HepG2 (cell line): ENCODE results near the gene VAMP2. TPM values are rescaled to one million over a fixed set of nuclear protein-coding genes. Genes with fewer than 3 reads are reported as not detected.
A peak's percentile ranks its signal among the peaks of the same experiment; 100 is the strongest.

Experiments
- AFF4 ChIP-seq: sonication (generic); formaldehyde crosslinking; IDR thresholded peaks from 2 replicates; pipeline ENCODE4 v1.4.0; 2020; ENCODE audit warnings: missing genetic modification reagents
- ATAD3A ChIP-seq: sonication (generic); formaldehyde crosslinking; IDR thresholded peaks from 2 replicates; pipeline ENCODE4 v1.4.0; 2020; ENCODE audit warnings: missing genetic modification reagents
- EZH2 ChIP-seq: conservative IDR thresholded peaks from 2 replicates; pipeline ENCODE4 v1.6.1; 2012; ENCODE audit warnings: mild to moderate bottlenecking, low read depth, low read length, moderate library complexity
- FIP1L1 ChIP-seq: fragments of 200-400 bp; formaldehyde crosslinking; IDR thresholded peaks from 2 replicates; pipeline ENCODE4 v1.6.1; 2018; ENCODE audit warnings: low read depth, mild to moderate bottlenecking, low read length, moderate library complexity, borderline replicate concordance; ENCODE audit not compliant: insufficient read depth
- HNRNPUL1 ChIP-seq: fragments of 200-400 bp; formaldehyde crosslinking; IDR thresholded peaks from 2 replicates; pipeline ENCODE4 v1.6.1; 2017; ENCODE audit warnings: low read depth, mild to moderate bottlenecking, low read length, moderate library complexity
- KMT2A ChIP-seq: sonication (generic); formaldehyde crosslinking; IDR thresholded peaks from 2 replicates; pipeline ENCODE4 v1.4.0; 2020; ENCODE audit warnings: missing genetic modification reagents
- MBD4 ChIP-seq: IDR thresholded peaks from 2 replicates; pipeline ENCODE4 v1.6.1; 2012; ENCODE audit warnings: low read length, inconsistent platforms, borderline replicate concordance
- MIER2 ChIP-seq: IDR thresholded peaks from 2 replicates; pipeline ENCODE4 v1.6.1; 2016; ENCODE audit warnings: missing biosample characterization, missing genetic modification reagents
- MLX ChIP-seq: IDR thresholded peaks from 2 replicates; pipeline ENCODE4 v1.6.1; 2016
- NFYC ChIP-seq: IDR thresholded peaks from 2 replicates; pipeline ENCODE4 v1.6.1; 2016; ENCODE audit warnings: missing genetic modification reagents, missing compliant biosample characterization
- PAF1 ChIP-seq: IDR thresholded peaks from 2 replicates; pipeline ENCODE4 v1.6.1; 2016; ENCODE audit warnings: missing genetic modification reagents, missing compliant biosample characterization
- PREB ChIP-seq: sonication (generic); formaldehyde crosslinking; IDR thresholded peaks from 2 replicates; pipeline ENCODE4 v1.4.0; 2020; ENCODE audit warnings: missing genetic modification reagents
- SP2 ChIP-seq: sonication (generic); formaldehyde crosslinking; IDR thresholded peaks from 2 replicates; pipeline ENCODE4 v1.5.1; 2020; ENCODE audit warnings: mild to moderate bottlenecking, missing genetic modification reagents
- SUZ12 ChIP-seq: fragments of 150-350 bp; IDR thresholded peaks from 2 replicates; pipeline ENCODE4 v1.6.1; 2014; ENCODE audit warnings: low read depth, low read length
- TGIF2 ChIP-seq: IDR thresholded peaks from 2 replicates; pipeline ENCODE4 v1.6.1; 2016; ENCODE audit warnings: control low read depth, missing compliant biosample characterization
- U2AF2 ChIP-seq: fragments of 200-400 bp; formaldehyde crosslinking; IDR thresholded peaks from 2 replicates; pipeline ENCODE4 v1.6.1; 2017; ENCODE audit warnings: low read depth, mild to moderate bottlenecking, low read length
- YY1 ChIP-seq: IDR thresholded peaks from 2 replicates; pipeline ENCODE4 v1.6.1; 2011; ENCODE audit warnings: low read length, low read depth, moderate library complexity, mild to moderate bottlenecking; ENCODE audit not compliant: insufficient read depth, insufficient replicate concordance
- ZBTB3 ChIP-seq: sonication (generic); formaldehyde crosslinking; IDR thresholded peaks from 2 replicates; pipeline ENCODE4 v1.4.0; 2020; ENCODE audit warnings: low read depth, mild to moderate bottlenecking, moderate library complexity, missing genetic modification reagents, borderline replicate concordance
- ZFP36 ChIP-seq: fragments of 150-350 bp; IDR thresholded peaks from 2 replicates; pipeline ENCODE4 v1.6.1; 2018; ENCODE audit warnings: borderline replicate concordance, low read length, low read depth; ENCODE audit not compliant: partially characterized antibody
- ZFY ChIP-seq: sonication (generic); formaldehyde crosslinking; IDR thresholded peaks from 2 replicates; pipeline ENCODE4 v1.4.0; 2020; ENCODE audit warnings: missing genetic modification reagents
- ZFYVE20 ChIP-seq: sonication (generic); formaldehyde crosslinking; IDR thresholded peaks from 2 replicates; pipeline ENCODE4 v1.8.0; 2023; ENCODE audit warnings: low read depth, mild to moderate bottlenecking, moderate library complexity, missing genetic modification reagents, borderline replicate concordance
- ZMYM2 ChIP-seq: sonication (generic); formaldehyde crosslinking; IDR thresholded peaks from 2 replicates; pipeline ENCODE4 v1.8.0; 2022; ENCODE audit warnings: mild to moderate bottlenecking, missing genetic modification reagents
- ZNF224 ChIP-seq: sonication (generic); formaldehyde crosslinking; IDR thresholded peaks from 2 replicates; pipeline ENCODE4 v1.5.0; 2020; ENCODE audit warnings: mild to moderate bottlenecking, missing genetic modification reagents
- ZNF263 ChIP-seq: sonication (generic); formaldehyde crosslinking; IDR thresholded peaks from 2 replicates; pipeline ENCODE4 v1.4.0; 2020; ENCODE audit warnings: missing genetic modification reagents
- ZNF512 ChIP-seq: sonication (generic); formaldehyde crosslinking; IDR thresholded peaks from 2 replicates; pipeline ENCODE4 v1.4.0; 2020; ENCODE audit warnings: mild to moderate bottlenecking, missing genetic modification reagents
- polyA plus RNA-seq, 8 experiments: library from polyadenylated mRNA; depleted of rRNA in 3 of 8; stranded (reverse) in 7 of 8; unstranded in 1 of 8; fragments of >200 nt; fragmentation: Illumina TruSeq in 4 of 8; extraction: Trizol in 4 of 8; gene quantifications; 2 replicates each; pipeline versions ENCODE4 v1.2.1 to v1.2.3, GENCODE V29; 2011 to 2016; ENCODE audit warnings: low read depth in 4 of 8, missing spikeins in 1 of 8, mixed read lengths in 1 of 8; ENCODE audit not compliant: insufficient read depth in 1 of 8
- total RNA-seq, 5 experiments: library from RNA; depleted of rRNA; stranded (reverse); fragments of >200 nt; fragmentation: Illumina TruSeq; extraction: Trizol; gene quantifications; 2 replicates each; pipeline ENCODE4 v1.2.3, GENCODE V29; 2016; ENCODE audit warnings: low read depth in 1 of 5

Gene VAMP2
- total and polyA plus RNA-seq, 2 of the 13 experiments (the other 11 are each of a cell fraction or from before 2014, with no cell fraction given) = 3.9 to 17.2 TPM

- no peak for TF ChIP-seq FIP1L1
- no peak for TF ChIP-seq ZNF263
- no peak for TF ChIP-seq ZNF512
- TF ChIP-seq MLX (CRISPR knock-in tag) = no peak
- TF ChIP-seq ZMYM2 = no peak
- TF ChIP-seq ZFY = peak; percentile 42; the same call in 1 of the 2 replicates
- no peak for TF ChIP-seq NFYC (CRISPR knock-in tag)
- TF ChIP-seq ZFYVE20 (CRISPR knock-in tag) = no peak
- no peak for TF ChIP-seq ZFP36
- no peak for TF ChIP-seq U2AF2
- TF ChIP-seq SP2 (CRISPR knock-in tag) = no peak
- peak; percentile 38; the same call in 1 of the 2 replicates for TF ChIP-seq KMT2A
- TF ChIP-seq PREB (CRISPR knock-in tag) = no peak
- no peak for TF ChIP-seq ATAD3A (CRISPR knock-in tag)
- TF ChIP-seq ZNF224 (CRISPR knock-in tag) = no peak
- TF ChIP-seq MIER2 = no peak
- TF ChIP-seq EZH2 = no peak
- no peak for TF ChIP-seq MBD4
- TF ChIP-seq SUZ12 = no peak
- peak; percentile 29 for TF ChIP-seq YY1
- TF ChIP-seq PAF1 (CRISPR knock-in tag) = no peak
- TF ChIP-seq ZBTB3 (CRISPR knock-in tag) = no peak
- TF ChIP-seq HNRNPUL1 = no peak
- no peak for TF ChIP-seq TGIF2 (CRISPR knock-in tag)
- TF ChIP-seq AFF4 (CRISPR knock-in tag) = no peak
Measured at GRCh38 chr17:8121681-8122421, 40.9 kb downstream of the VAMP2 start (continued).
